OCI-LY7 (cell line): ENCODE data around the gene RCOR3.

Experiments
- EZH2phosphoT487 ChIP-seq: fragments of 200-600 bp; sonication (generic); IDR thresholded peaks from 2 replicates; pipeline ENCODE4 v1.6.1; 2018; ENCODE audit warnings: low read depth, borderline replicate concordance, mild to moderate bottlenecking, mixed run types, antibody characterized with exemption, low read length, moderate library complexity, mixed read lengths
- TF ChIP-seq, protein P1 (sequence below): fragments of 200-600 bp; sonication (generic); conservative IDR thresholded peaks from 2 replicates; pipeline ENCODE4 v1.5.1; 2014; ENCODE audit warnings: mild to moderate bottlenecking, antibody characterized with exemption, low read length, moderate library complexity, mixed read lengths

DNA sequence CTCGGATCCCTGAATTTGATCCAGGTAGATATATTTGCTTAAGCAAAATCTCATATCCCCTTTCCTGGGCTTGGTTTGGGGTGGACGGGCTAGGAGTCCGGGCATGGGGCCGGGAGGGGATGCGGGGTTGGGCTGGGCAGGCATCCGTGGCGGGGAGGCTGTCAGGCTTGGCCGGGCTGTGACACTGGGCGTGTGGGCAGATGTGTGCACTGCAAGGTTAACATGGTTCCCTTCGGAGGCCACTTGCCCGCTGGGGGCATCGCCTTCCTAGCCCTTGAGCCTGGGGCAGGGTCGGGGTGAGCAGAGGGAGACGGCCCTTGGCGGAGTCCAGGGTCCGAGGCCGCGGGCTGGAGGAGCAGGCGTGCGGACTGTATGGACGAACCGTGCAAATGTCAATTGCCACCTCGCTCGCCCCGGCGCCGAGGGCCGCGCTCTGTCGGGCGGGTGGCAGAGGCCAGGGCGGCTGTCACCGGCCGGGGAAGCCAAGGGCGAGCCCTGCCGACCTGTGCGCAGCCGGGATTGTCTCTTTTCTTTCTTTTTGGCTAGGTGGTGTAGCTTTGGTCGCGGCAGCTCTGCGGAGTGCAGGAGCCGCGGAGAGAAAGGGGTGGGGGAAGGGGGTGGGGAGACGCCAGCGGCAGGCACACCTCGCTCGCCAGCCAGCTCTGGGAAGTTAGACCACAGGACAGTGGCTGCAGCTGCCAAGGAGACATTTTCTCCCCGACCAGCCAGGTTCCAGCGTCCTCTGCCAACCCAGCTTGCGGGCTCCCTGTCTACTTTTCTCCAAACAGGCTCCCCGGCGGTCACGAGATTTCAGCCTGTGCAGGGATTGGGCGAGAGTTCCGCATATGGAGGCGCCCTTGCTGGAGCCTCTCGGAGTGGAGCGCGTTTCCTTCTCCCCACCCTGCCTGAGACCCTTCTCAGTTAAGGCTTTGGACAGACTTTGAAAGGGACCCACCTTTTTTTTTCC lies 1.3 kb downstream of the RCOR3 start:
- TF ChIP-seq, protein P1, sequence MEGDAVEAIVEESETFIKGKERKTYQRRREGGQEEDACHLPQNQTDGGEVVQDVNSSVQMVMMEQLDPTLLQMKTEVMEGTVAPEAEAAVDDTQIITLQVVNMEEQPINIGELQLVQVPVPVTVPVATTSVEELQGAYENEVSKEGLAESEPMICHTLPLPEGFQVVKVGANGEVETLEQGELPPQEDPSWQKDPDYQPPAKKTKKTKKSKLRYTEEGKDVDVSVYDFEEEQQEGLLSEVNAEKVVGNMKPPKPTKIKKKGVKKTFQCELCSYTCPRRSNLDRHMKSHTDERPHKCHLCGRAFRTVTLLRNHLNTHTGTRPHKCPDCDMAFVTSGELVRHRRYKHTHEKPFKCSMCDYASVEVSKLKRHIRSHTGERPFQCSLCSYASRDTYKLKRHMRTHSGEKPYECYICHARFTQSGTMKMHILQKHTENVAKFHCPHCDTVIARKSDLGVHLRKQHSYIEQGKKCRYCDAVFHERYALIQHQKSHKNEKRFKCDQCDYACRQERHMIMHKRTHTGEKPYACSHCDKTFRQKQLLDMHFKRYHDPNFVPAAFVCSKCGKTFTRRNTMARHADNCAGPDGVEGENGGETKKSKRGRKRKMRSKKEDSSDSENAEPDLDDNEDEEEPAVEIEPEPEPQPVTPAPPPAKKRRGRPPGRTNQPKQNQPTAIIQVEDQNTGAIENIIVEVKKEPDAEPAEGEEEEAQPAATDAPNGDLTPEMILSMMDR: no peak
- no peak for TF ChIP-seq EZH2phosphoT487
